Subcutaneous abdominal adipose tissue (tissue), 5 donors: ENCODE measurements around the gene GRM3.

Experiments used
- H3K27ac ChIP-seq: one replicate; pipeline ENCODE4 v1.7.0; 2013; ENCODE audit warnings: low read depth, mild to moderate bottlenecking, inconsistent platforms, low read length, moderate library complexity
- H3K27me3 ChIP-seq, 5 donors: one replicate each; pipeline ENCODE4 v1.7.0; 2013; ENCODE audit warnings: low read length in 5 of 5, inconsistent platforms in 1 of 5; ENCODE audit not compliant: control insufficient read depth in 5 of 5, insufficient read depth in 4 of 5
- H3K36me3 ChIP-seq, 5 donors: one replicate each; pipeline ENCODE4 v1.7.0; 2013; ENCODE audit warnings: low read length in 5 of 5; ENCODE audit not compliant: control insufficient read depth in 5 of 5, insufficient read depth in 5 of 5
- H3K4me1 ChIP-seq, 5 donors: one replicate each; pipeline ENCODE4 v1.7.0; 2013; ENCODE audit warnings: low read length in 5 of 5, mild to moderate bottlenecking in 3 of 5, moderate library complexity in 1 of 5; ENCODE audit not compliant: control insufficient read depth in 5 of 5, insufficient read depth in 5 of 5
- H3K4me3 ChIP-seq, 5 donors: one replicate each; pipeline ENCODE4 v1.7.0; 2013; ENCODE audit warnings: low read length in 5 of 5, low read depth in 1 of 5
- H3K9ac ChIP-seq, 5 donors: one replicate each; pipeline ENCODE4 v1.7.0; 2013; ENCODE audit warnings: low read length in 5 of 5, mild to moderate bottlenecking in 4 of 5, moderate library complexity in 3 of 5
- H3K9me3 ChIP-seq, 5 donors: one replicate each; pipeline ENCODE4 v1.7.0; 2013; ENCODE audit warnings: low read length in 5 of 5; ENCODE audit not compliant: control insufficient read depth in 5 of 5
- donor health status: healthy.
- donor health status: healthy.
- donor health status: healthy.
- donor health status: healthy.
- donor health status: healthy.

The GRM3 gene

GRCh38 chr7:86867163-86867762 is 223.6 kb downstream of the GRM3 start:
- H3K36me3 ChIP-seq: peaks cover 0 to 2% (median 0%) of the 10 kb centered on the region in 5 donors
- no peak overlapping the region for H3K27ac ChIP-seq
- H3K4me1 ChIP-seq: no peaks in the 10 kb centered on the region
- peaks cover 0 to 6% (median 4%) of the 10 kb centered on the region in 5 donors for H3K9me3 ChIP-seq
- H3K27me3 ChIP-seq: no peaks in the 10 kb centered on the region
- H3K4me3 ChIP-seq: no peak overlapping the region
- no peak overlapping the region for H3K9ac ChIP-seq

DNA sequence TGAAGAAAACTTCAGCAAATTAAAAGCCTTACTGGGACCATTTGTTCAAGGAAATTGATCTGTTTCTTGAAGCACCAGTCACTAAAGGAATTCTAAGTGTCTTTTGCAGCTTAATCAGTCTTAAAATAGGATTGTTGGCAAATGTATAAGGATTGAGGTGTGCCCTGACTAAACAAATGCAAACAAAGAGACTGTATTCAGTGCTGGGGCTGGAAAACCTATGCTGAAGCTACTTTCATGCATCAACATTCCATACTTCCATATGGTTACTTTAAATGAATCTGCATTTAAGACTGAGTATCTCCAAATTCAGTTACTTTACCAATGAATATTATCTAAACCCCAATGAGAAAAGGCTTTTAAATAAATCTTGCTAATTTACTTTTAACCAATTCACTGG is 232.4 kb downstream of the GRM3 start:
- Histone ChIP-seq H3K4me3 (no peak overlapping the region), H3K9me3 (peaks cover 0 to 3% (median 0%) of the 10 kb centered on the region in 5 donors), H3K27me3 (no peaks in the 10 kb centered on the region), H3K4me1 (no peaks in the 10 kb centered on the region), H3K9ac (no peak overlapping the region), H3K36me3 (peaks cover 0 to 4% (median 0%) of the 10 kb centered on the region in 5 donors), H3K27ac (no peak overlapping the region)

DNA sequence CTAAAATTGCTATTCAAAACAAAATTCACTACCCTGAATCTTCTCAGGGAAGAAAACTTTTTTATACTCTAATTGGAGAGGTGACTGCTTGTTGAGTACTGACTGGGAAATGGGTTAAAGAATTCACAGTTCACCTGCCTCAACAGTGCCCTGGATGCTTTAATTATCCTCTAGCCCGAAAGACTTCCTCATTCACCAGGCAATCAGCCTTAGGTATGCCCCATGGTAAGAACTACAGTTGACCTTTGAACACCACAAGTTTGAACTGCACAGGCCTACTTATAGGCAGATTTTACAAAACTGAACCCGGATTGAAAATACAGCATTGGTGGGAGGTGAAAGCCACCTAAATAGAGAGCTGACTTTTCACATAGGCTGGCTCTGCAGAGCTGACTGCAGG is 240.4 kb downstream of the GRM3 start:
- H3K9ac ChIP-seq: no peak overlapping the region
- no peaks in the 10 kb centered on the region for H3K9me3 ChIP-seq
- H3K4me3 ChIP-seq: no peak overlapping the region

GRCh38 chr7:86889501-86889900 is 245.8 kb downstream of the GRM3 start:
- Histone ChIP-seq H3K27ac (no peak overlapping the region), H3K36me3 (peaks cover 10 to 26% (median 23%) of the 10 kb centered on the region in 5 donors), H3K9me3 (no peaks in the 10 kb centered on the region), H3K4me3 (no peak overlapping the region), H3K27me3 (no peaks in the 10 kb centered on the region), H3K9ac (no peak overlapping the region), H3K4me1 (no peaks in the 10 kb centered on the region)

More for the DNA sequence above, 240.4 kb downstream of the GRM3 start:
- Histone ChIP-seq H3K4me1 (no peaks in the 10 kb centered on the region), H3K36me3 (peaks cover 0 to 16% (median 9%) of the 10 kb centered on the region in 5 donors), H3K27me3 (no peaks in the 10 kb centered on the region), H3K27ac (no peak overlapping the region)

- Histone ChIP-seq H3K27me3 (no peaks in the 10 kb centered on the region), H3K36me3 (peaks cover 8 to 21% (median 9%) of the 10 kb centered on the region in 5 donors), H3K4me3 (no peak overlapping the region), H3K27ac (no peak overlapping the region), H3K9ac (no peak overlapping the region), H3K4me1 (no peaks in the 10 kb centered on the region), H3K9me3 (no peaks in the 10 kb centered on the region)
Observed at GRCh38 chr7:86898171-86898570, 254.5 kb downstream of the GRM3 start.

DNA sequence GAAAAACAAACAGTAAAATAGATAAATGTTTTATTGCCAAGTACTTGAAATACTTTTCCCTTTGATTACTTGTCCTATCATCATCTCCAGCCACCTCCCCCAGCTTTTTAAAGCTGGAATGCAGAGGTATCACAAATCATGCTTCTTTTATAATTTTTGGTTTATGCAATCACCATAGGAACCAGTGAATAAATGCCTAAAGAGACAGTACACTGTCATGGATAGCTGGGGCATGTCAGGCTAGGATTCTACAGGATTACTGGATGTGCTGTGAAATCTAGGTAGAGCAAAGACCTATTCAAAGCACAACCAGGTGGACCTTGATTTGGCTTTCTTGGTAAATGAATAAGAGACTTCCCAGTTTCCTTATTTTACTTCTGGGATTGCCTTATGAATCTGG is 257.2 kb downstream of the GRM3 start:
- no peaks in the 10 kb centered on the region for H3K4me1 ChIP-seq
- no peak overlapping the region for H3K4me3 ChIP-seq
- no peak overlapping the region for H3K9ac ChIP-seq
- H3K36me3 ChIP-seq: peaks cover 6 to 17% (median 12%) of the 10 kb centered on the region in 5 donors
- H3K27me3 ChIP-seq: no peaks in the 10 kb centered on the region
- no peak overlapping the region for H3K27ac ChIP-seq
- H3K9me3 ChIP-seq: no peaks in the 10 kb centered on the region

DNA sequence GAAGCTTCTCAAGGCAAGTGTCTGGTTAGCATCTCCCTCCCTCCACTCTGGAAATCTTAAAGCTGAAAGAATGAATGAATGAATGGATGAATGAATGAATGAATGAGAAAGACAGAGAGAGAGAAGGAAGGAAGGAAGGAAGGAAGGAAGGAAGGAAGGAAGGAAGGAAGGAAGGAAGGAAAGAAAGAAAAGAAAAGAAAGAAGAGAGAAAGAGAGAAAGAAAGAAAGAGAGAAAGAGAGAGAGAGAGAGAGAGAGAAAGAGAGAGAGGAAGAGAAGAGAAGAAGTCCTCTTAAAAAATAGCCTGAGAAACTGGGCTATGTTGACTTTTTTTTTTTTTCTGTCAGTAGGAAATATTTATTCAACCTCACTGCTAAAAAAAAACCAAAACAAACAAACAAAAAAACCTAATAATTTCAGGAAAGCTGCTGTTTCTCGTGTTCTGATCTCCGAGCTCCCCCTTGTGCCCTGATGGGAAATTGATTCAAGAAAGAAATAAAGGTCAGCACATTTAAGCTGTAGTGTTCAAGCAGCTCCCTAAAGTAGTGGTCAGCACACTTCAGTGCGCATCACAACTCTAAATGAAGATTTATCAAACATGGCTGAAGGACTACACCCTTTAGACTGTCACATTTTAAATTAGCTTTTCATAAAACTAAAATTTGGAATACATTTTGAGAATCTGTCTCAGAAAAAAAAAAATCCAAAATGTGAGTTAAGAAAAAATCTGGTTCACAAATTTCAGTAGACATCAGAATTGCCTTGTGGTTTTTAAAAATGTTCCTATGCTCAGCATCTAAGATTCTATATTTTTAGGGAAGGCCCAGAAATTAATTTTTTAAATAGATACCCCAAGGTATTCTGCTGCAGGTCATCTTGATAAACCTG is 261.5 kb downstream of the GRM3 start:
- no peaks in the 10 kb centered on the region for H3K9me3 ChIP-seq

GRCh38 chr7:86908948-86909347 is 265.2 kb downstream of the GRM3 start:
- H3K4me1 ChIP-seq: no peaks in the 10 kb centered on the region
- H3K4me3 ChIP-seq: no peak overlapping the region
- no peaks in the 10 kb centered on the region for H3K27me3 ChIP-seq
- H3K27ac ChIP-seq: no peak overlapping the region
- no peak overlapping the region for H3K9ac ChIP-seq
- no peaks in the 10 kb centered on the region for H3K9me3 ChIP-seq
- peaks cover 9 to 22% (median 15%) of the 10 kb centered on the region in 5 donors for H3K36me3 ChIP-seq

More for the DNA sequence above, 261.5 kb downstream of the GRM3 start:
- H3K36me3 ChIP-seq: peaks cover 3 to 12% (median 6%) of the 10 kb centered on the region in 5 donors
- no peak overlapping the region for H3K4me3 ChIP-seq
- H3K27ac ChIP-seq: no peak overlapping the region
- H3K9ac ChIP-seq: no peak overlapping the region
- H3K27me3 ChIP-seq: no peaks in the 10 kb centered on the region
- no peaks in the 10 kb centered on the region for H3K4me1 ChIP-seq

DNA sequence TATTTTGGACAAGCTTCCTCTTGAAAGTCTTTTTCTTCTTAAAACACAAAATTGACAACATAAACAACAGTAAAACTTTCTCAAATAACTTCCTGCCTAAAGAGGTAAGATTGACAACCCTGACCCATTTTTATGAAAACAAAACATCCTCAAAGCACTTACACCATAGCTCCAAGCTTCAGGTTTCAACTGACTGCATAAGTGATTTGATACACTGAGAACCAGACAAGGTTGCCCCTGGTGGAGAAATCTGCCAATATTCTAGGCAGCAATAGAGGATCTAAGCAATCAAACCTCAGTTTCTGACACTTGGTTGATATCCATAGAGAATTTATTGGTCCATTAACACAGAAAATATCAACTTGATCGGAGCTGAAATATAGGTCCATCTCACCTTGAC is 267.9 kb downstream of the GRM3 start:
- no peaks in the 10 kb centered on the region for H3K9me3 ChIP-seq
- H3K36me3 ChIP-seq: peaks cover 9 to 21% (median 13%) of the 10 kb centered on the region in 5 donors
- H3K27me3 ChIP-seq: no peaks in the 10 kb centered on the region
- H3K4me1 ChIP-seq: no peaks in the 10 kb centered on the region
- H3K27ac ChIP-seq: no peak overlapping the region
- no peak overlapping the region for H3K4me3 ChIP-seq
- H3K9ac ChIP-seq: no peak overlapping the region

DNA sequence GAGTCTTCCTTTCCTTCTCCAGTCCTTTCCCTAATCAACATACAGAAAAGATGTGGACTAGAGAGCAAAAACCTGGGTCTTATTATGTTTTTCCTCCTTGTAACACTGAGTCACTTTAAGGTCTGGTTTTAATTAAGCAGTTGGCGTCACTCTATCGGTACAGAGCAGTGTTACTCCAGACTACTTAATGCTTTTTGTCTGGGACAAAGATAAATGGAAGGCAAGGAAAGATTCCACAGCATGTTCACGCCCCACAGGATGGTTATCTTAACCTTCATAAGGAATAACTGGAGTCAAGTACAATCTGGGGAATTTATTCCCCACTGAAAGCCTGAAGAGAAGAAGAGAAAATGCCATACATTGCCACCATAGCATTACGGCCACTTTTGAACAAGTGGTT is 270.0 kb downstream of the GRM3 start:
- Histone ChIP-seq H3K36me3 (peaks cover 9 to 24% (median 14%) of the 10 kb centered on the region in 5 donors), H3K4me1 (no peaks in the 10 kb centered on the region), H3K9me3 (no peaks in the 10 kb centered on the region), H3K27me3 (no peaks in the 10 kb centered on the region), H3K9ac (no peak overlapping the region), H3K27ac (no peak overlapping the region), H3K4me3 (no peak overlapping the region)
